22Rv1 (cell line): Measurements from ENCODE around the gene IL31RA.

Experiments used
- H3K27ac ChIP-seq: fragments of 450-650 bp; 2 replicates; pipeline ENCODE4 v1.5.1; 2017
- ZFX ChIP-seq: fragments of 450-650 bp; IDR thresholded peaks from 2 replicates; pipeline ENCODE4 v1.6.1; 2017; ENCODE audit warnings: antibody characterized with exemption, borderline replicate concordance
- TF ChIP-seq, protein P1 (sequence below): fragments of 450-650 bp; IDR thresholded peaks from 2 replicates; pipeline ENCODE4 v1.5.1; 2017; ENCODE audit warnings: mild to moderate bottlenecking

The IL31RA gene

DNA sequence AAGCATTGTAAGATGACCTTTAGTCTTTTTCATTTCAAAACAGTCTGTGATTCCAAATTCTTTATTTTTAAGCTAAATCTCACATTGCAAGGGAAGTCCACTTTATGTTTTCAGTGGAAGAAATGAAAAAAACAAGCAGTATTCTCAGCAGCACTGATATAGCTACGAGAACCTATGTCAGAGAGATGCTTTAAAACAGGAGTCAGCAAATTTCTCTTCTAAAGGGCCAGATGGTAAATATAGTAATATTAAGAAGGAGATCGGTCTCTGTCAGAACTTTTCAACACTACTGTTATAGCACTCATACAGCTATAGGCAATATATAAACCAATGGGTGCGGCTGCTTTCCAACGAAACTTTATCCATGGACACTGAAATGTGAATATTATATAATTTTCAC is 18.7 kb downstream of the IL31RA start:
- no peak for TF ChIP-seq ZFX
- TF ChIP-seq, protein P1, sequence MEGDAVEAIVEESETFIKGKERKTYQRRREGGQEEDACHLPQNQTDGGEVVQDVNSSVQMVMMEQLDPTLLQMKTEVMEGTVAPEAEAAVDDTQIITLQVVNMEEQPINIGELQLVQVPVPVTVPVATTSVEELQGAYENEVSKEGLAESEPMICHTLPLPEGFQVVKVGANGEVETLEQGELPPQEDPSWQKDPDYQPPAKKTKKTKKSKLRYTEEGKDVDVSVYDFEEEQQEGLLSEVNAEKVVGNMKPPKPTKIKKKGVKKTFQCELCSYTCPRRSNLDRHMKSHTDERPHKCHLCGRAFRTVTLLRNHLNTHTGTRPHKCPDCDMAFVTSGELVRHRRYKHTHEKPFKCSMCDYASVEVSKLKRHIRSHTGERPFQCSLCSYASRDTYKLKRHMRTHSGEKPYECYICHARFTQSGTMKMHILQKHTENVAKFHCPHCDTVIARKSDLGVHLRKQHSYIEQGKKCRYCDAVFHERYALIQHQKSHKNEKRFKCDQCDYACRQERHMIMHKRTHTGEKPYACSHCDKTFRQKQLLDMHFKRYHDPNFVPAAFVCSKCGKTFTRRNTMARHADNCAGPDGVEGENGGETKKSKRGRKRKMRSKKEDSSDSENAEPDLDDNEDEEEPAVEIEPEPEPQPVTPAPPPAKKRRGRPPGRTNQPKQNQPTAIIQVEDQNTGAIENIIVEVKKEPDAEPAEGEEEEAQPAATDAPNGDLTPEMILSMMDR: no peak
- H3K27ac ChIP-seq: no peak overlapping the region

- TF ChIP-seq, protein P1: no peak
- H3K27ac ChIP-seq: no peak overlapping the region
Observed at GRCh38 chr5:55873234-55873633, 22.1 kb downstream of the IL31RA start.

- TF ChIP-seq ZFX: no peak
- TF ChIP-seq, protein P1: no peak
- no peak overlapping the region for H3K27ac ChIP-seq
Observed at GRCh38 chr5:55877655-55878054, 26.5 kb downstream of the IL31RA start.

DNA sequence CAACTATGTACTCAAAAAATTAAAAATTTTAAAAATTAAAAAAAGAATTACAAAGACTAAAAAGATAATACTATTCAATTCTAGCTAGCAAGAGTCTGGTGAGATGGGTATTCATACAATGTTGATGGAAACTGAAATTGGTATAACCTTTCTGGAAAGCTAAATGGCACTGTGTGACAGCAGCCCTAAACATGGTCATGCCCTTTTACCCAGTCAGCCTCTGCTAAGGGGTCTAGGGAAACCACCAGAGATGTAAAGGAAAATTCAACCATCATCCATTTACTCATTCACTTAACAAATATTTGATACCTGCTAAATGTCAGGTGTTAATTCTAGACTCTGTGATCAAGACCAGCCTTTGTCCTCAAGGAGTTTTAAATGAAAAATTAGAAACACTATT is 29.3 kb downstream of the IL31RA start:
- TF ChIP-seq ZFX: no peak
- TF ChIP-seq, protein P1: no peak
- H3K27ac ChIP-seq: no peak overlapping the region

- H3K27ac ChIP-seq: no peak overlapping the region
- TF ChIP-seq, protein P1: no peak
- TF ChIP-seq ZFX: no peak
Observed at GRCh38 chr5:55885359-55885758, 34.2 kb downstream of the IL31RA start.

DNA sequence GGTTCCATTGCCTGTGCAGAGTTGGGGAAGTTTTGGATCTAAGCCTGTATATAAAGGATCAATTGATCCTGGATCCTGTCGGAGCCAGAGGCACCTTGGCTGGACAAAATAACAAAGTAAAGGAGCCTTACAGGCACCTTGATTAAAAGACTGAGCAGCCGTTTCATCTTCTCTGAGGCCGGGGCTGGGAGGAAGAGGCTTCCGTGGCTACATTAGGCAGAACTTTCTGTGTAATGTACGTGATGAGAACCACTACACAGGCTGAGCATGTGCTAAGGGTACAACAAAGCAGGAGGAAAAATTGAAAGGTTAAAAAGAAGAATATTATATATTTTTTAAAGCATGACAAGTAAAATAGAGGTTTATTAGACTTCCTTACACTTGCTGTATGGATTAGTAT is 37.0 kb downstream of the IL31RA start:
- no peak overlapping the region for H3K27ac ChIP-seq
- TF ChIP-seq, protein P1: no peak
- no peak for TF ChIP-seq ZFX

- no peak for TF ChIP-seq ZFX
- TF ChIP-seq, protein P1: no peak
- H3K27ac ChIP-seq: no peak overlapping the region
Observed at GRCh38 chr5:55892479-55892878, 41.3 kb downstream of the IL31RA start.
